ENCODE measurements around the gene TTLL1.

TTLL1 gene

DNA sequence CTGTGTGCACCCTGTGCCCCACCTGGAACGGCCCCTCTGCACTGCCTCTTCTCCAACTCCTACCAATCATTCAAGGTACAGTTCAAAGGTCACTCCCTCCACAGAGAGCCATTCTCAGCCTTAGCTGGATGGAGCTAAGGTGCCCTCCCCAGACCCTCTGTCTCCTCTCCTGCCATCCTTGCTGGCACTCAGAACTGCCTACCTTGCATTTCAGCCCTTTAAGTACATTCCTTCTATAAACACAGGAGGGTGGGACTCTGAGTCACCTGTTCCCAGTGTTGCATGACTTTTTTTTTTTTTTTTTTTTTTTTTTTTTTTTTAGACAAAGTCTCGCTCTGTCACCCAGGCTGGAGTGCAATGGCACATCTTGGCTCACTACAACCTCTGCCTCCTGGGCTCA is 8.6 kb downstream of the TTLL1 start:
- no peak for TF ChIP-seq POLR2AphosphoS5 (IDR thresholded peaks at IDR 0.05; ENCODE audit: low read depth, low read length)
- TF ChIP-seq FOXP2 (optimal IDR thresholded peaks at IDR 0.05; ENCODE audit: borderline replicate concordance, extremely low read depth, extremely low read length, insufficient read depth): no peak
- TF ChIP-seq TAF1 (IDR thresholded peaks at IDR 0.05; ENCODE audit: borderline replicate concordance, insufficient read depth, low read length): no peak
- TF ChIP-seq, protein P1, sequence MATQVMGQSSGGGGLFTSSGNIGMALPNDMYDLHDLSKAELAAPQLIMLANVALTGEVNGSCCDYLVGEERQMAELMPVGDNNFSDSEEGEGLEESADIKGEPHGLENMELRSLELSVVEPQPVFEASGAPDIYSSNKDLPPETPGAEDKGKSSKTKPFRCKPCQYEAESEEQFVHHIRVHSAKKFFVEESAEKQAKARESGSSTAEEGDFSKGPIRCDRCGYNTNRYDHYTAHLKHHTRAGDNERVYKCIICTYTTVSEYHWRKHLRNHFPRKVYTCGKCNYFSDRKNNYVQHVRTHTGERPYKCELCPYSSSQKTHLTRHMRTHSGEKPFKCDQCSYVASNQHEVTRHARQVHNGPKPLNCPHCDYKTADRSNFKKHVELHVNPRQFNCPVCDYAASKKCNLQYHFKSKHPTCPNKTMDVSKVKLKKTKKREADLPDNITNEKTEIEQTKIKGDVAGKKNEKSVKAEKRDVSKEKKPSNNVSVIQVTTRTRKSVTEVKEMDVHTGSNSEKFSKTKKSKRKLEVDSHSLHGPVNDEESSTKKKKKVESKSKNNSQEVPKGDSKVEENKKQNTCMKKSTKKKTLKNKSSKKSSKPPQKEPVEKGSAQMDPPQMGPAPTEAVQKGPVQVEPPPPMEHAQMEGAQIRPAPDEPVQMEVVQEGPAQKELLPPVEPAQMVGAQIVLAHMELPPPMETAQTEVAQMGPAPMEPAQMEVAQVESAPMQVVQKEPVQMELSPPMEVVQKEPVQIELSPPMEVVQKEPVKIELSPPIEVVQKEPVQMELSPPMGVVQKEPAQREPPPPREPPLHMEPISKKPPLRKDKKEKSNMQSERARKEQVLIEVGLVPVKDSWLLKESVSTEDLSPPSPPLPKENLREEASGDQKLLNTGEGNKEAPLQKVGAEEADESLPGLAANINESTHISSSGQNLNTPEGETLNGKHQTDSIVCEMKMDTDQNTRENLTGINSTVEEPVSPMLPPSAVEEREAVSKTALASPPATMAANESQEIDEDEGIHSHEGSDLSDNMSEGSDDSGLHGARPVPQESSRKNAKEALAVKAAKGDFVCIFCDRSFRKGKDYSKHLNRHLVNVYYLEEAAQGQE (IDR thresholded peaks at IDR 0.05; ENCODE audit: insufficient read depth in 1 of 2, low read depth in 2 of 2, low read length in 2 of 2): no peak
- TF ChIP-seq SIN3A (IDR thresholded peaks at IDR 0.05; ENCODE audit: borderline replicate concordance, insufficient read depth, low read length): no peak

- TF ChIP-seq POLR2AphosphoS5 (IDR thresholded peaks at IDR 0.05; ENCODE audit: low read depth, low read length): no peak
- no peak for TF ChIP-seq SIN3A (IDR thresholded peaks at IDR 0.05; ENCODE audit: borderline replicate concordance, insufficient read depth, low read length)
- TF ChIP-seq TAF1 (IDR thresholded peaks at IDR 0.05; ENCODE audit: borderline replicate concordance, insufficient read depth, low read length): no peak
- no peak for TF ChIP-seq FOXP2 (optimal IDR thresholded peaks at IDR 0.05; ENCODE audit: borderline replicate concordance, extremely low read depth, extremely low read length, insufficient read depth)
- TF ChIP-seq, protein P1 (IDR thresholded peaks at IDR 0.05; ENCODE audit: insufficient read depth in 1 of 2, low read depth in 2 of 2, low read length in 2 of 2): no peak
Measured at GRCh38 chr22:43079742-43080141, 9.4 kb downstream of the TTLL1 start.

- TF ChIP-seq, protein P1 (IDR thresholded peaks at IDR 0.05; ENCODE audit: insufficient read depth in 1 of 2, low read depth in 2 of 2, low read length in 2 of 2): no peak
- TF ChIP-seq SIN3A (IDR thresholded peaks at IDR 0.05; ENCODE audit: borderline replicate concordance, insufficient read depth, low read length) (no peak), TAF1 (IDR thresholded peaks at IDR 0.05; ENCODE audit: borderline replicate concordance, insufficient read depth, low read length) (no peak), POLR2AphosphoS5 (IDR thresholded peaks at IDR 0.05; ENCODE audit: low read depth, low read length) (no peak), FOXP2 (optimal IDR thresholded peaks at IDR 0.05; ENCODE audit: borderline replicate concordance, extremely low read depth, extremely low read length, insufficient read depth) (no peak)
Measured at GRCh38 chr22:43078522-43078921, 10.7 kb downstream of the TTLL1 start.

- TF ChIP-seq FOXP2 (optimal IDR thresholded peaks at IDR 0.05; ENCODE audit: borderline replicate concordance, extremely low read depth, extremely low read length, insufficient read depth) (no peak), SIN3A (IDR thresholded peaks at IDR 0.05; ENCODE audit: borderline replicate concordance, insufficient read depth, low read length) (no peak), TAF1 (IDR thresholded peaks at IDR 0.05; ENCODE audit: borderline replicate concordance, insufficient read depth, low read length) (no peak), POLR2AphosphoS5 (IDR thresholded peaks at IDR 0.05; ENCODE audit: low read depth, low read length) (no peak)
- TF ChIP-seq, protein P1 (IDR thresholded peaks at IDR 0.05; ENCODE audit: insufficient read depth in 1 of 2, low read depth in 2 of 2, low read length in 2 of 2): no peak
Measured at GRCh38 chr22:43077121-43077877, 11.9 kb downstream of the TTLL1 start.

All from PFSK-1 (cell line).